Measurements from ENCODE around the gene GABBR1. TPM values are rescaled to one million over a fixed set of nuclear protein-coding genes. Genes with fewer than 3 reads are reported as not detected.

GABBR1 gene
- total RNA-seq, 4 donors from 2014 or later, result 18.5 to 41.8 (median 21.9) TPM

- DNase-seq (ENCODE audit: low spot score), result no peak
- ATAC-seq (ENCODE audit: low FRiP score), result no peak
- TF ChIP-seq CTCF (IDR thresholded peaks at IDR 0.05), result no peak
Measured at GRCh38 chr6:29637247-29637646, 4.3 kb upstream of the GABBR1 start.

GRCh38 chr6:29633534-29633905 is 537 bp upstream of the GABBR1 start:
- DNase-seq (ENCODE audit: low spot score) (no peak), ATAC-seq (ENCODE audit: low FRiP score) (no peak)
- no peak for TF ChIP-seq CTCF (IDR thresholded peaks at IDR 0.05)

GRCh38 chr6:29631860-29632731 is 887 bp downstream of the GABBR1 start:
- no peak for TF ChIP-seq CTCF (IDR thresholded peaks at IDR 0.05)
- DNase-seq (ENCODE audit: low spot score), result no peak
- ATAC-seq (ENCODE audit: low FRiP score), result peak; percentile 42

- TF ChIP-seq CTCF (IDR thresholded peaks at IDR 0.05), result no peak
- ATAC-seq (ENCODE audit: low FRiP score) (no peak), DNase-seq (ENCODE audit: low spot score) (no peak)
Measured at GRCh38 chr6:29631209-29631810, 1.7 kb downstream of the GABBR1 start.

GRCh38 chr6:29630315-29630714 is 2.7 kb downstream of the GABBR1 start:
- DNase-seq (ENCODE audit: low spot score), result no peak
- no peak for TF ChIP-seq CTCF (IDR thresholded peaks at IDR 0.05)
- ATAC-seq (ENCODE audit: low FRiP score), result no peak

- TF ChIP-seq CTCF (IDR thresholded peaks at IDR 0.05), result no peak
- ATAC-seq (ENCODE audit: low FRiP score) (no peak), DNase-seq (ENCODE audit: low spot score) (no peak)
Measured at GRCh38 chr6:29629571-29629970, 3.4 kb downstream of the GABBR1 start.

Data from omental fat pad (tissue), 4 donors.